SH-SY5Y (cell line): ENCODE results near the gene ZSCAN23.

Source experiments
- GATA2 ChIP-seq: IDR thresholded peaks from 2 replicates; pipeline ENCODE4 v1.6.1; 2011; ENCODE audit warnings: mild to moderate bottlenecking, low read depth, low read length
- GATA3 ChIP-seq: IDR thresholded peaks from 2 replicates; pipeline ENCODE4 v1.6.1; 2011; ENCODE audit warnings: low read depth, mild to moderate bottlenecking, low read length, moderate library complexity

- TF ChIP-seq GATA3 = no peak
- no peak for TF ChIP-seq GATA2
Observed at GRCh38 chr6:28395918-28396317, 47.4 kb downstream of the ZSCAN23 start.
